Right atrium auricular region (tissue), 2 donors: Measurements from ENCODE around the gene MFAP4. TPM values are rescaled to one million over a fixed set of nuclear protein-coding genes. Genes with fewer than 3 reads are reported as not detected.
"Not testable (repeated sequence)": the region's sequence is repeated elsewhere in the genome, so short reads cannot be mapped to it uniquely, and the experiment has no call there.

Source experiments
- DNase-seq: peaks from one replicate; pipeline ENCODE4 v3.0.0-alpha.2; 2019; ENCODE audit warnings: low spot score
- H3K27ac ChIP-seq, 2 donors: fragments of 200-600 bp; sonication (generic); 1 replicate in 1 of 2; 2 replicates in 1 of 2; pipeline ENCODE4 v1.5.1; 2016 to 2019
- H3K27me3 ChIP-seq, 2 donors: fragments of 200-600 bp; sonication (generic); one replicate each; pipeline versions ENCODE4 v1.5.1 to v1.6.0; 2017 to 2019
- H3K36me3 ChIP-seq: fragments of 200-600 bp; sonication (generic); one replicate; pipeline ENCODE4 v1.5.1; 2016
- H3K4me1 ChIP-seq, 2 donors: fragments of 200-600 bp; sonication (generic); one replicate each; pipeline versions ENCODE4 v1.5.1 to v1.6.0; 2017 to 2019
- H3K4me3 ChIP-seq, 2 donors: fragments of 200-600 bp; sonication (generic); 1 replicate in 1 of 2; 2 replicates in 1 of 2; pipeline ENCODE4 v1.5.1; 2017 to 2019; ENCODE audit warnings: mild to moderate bottlenecking in 1 of 2, moderate library complexity in 1 of 2
- H3K9me3 ChIP-seq, 2 donors: fragments of 200-600 bp; sonication (generic); one replicate each; pipeline ENCODE4 v1.5.1; 2019
- CTCF ChIP-seq, 2 donors: fragments of 200-600 bp; sonication (generic); IDR thresholded peaks; one replicate each; pipeline ENCODE4 v1.5.1; 2019; ENCODE audit warnings: antibody characterized with exemption in 2 of 2
- total RNA-seq, 2 donors: library from RNA; depleted of rRNA; stranded (reverse); fragments of >200 nt; gene quantifications; one replicate each; pipeline ENCODE4 v1.1.0, GENCODE V29; 2016

Gene MFAP4
- total RNA-seq, 2 donors from 2014 or later: 78.5 to 104 TPM

- no peak overlapping the region for H3K4me3 ChIP-seq
- peaks cover 0 to 10% of the 10 kb centered on the region in 2 donors for H3K4me1 ChIP-seq
- no peak for DNase-seq
- no peak overlapping the region for H3K27ac ChIP-seq
- no peak for TF ChIP-seq CTCF (IDR thresholded peaks at IDR 0.05)
- H3K27me3 ChIP-seq: no peaks in the 10 kb centered on the region
- H3K36me3 ChIP-seq: no peaks in the 10 kb centered on the region
- H3K9me3 ChIP-seq: no peaks in the 10 kb centered on the region
Measured at GRCh38 chr17:19357351-19357750, 29.6 kb downstream of the MFAP4 start.

GRCh38 chr17:19354748-19355147 lies 32.2 kb downstream of the MFAP4 start:
- TF ChIP-seq CTCF (IDR thresholded peaks at IDR 0.05): no peak
- no peaks in the 10 kb centered on the region for H3K36me3 ChIP-seq
- no peaks in the 10 kb centered on the region for H3K9me3 ChIP-seq
- no peak for DNase-seq
- H3K27me3 ChIP-seq: no peaks in the 10 kb centered on the region
- H3K4me1 ChIP-seq: no peaks in the 10 kb centered on the region
- no peak overlapping the region for H3K4me3 ChIP-seq
- no peak overlapping the region for H3K27ac ChIP-seq

GRCh38 chr17:19353401-19353800 lies 33.6 kb downstream of the MFAP4 start:
- H3K27me3 ChIP-seq, H3K4me3 ChIP-seq, DNase-seq, H3K27ac ChIP-seq, H3K4me1 ChIP-seq, H3K36me3 ChIP-seq, H3K9me3 ChIP-seq: not testable (repeated sequence)

- no peak for TF ChIP-seq CTCF (IDR thresholded peaks at IDR 0.05)
Measured at GRCh38 chr17:19348806-19349205, 38.2 kb downstream of the MFAP4 start.

GRCh38 chr17:19348081-19348650 lies 38.8 kb downstream of the MFAP4 start:
- H3K4me3 ChIP-seq: no peak overlapping the region
- DNase-seq: no peak
- H3K4me1 ChIP-seq: peaks cover 0 to 50% of the 10 kb centered on the region in 2 donors
- no peaks in the 10 kb centered on the region for H3K36me3 ChIP-seq
- TF ChIP-seq CTCF (IDR thresholded peaks at IDR 0.05): no peak
- H3K27me3 ChIP-seq: no peaks in the 10 kb centered on the region
- H3K9me3 ChIP-seq: no peaks in the 10 kb centered on the region
- H3K27ac ChIP-seq: peak overlapping the region in 1 of 2 donors; percentile 78

More at GRCh38 chr17:19348806-19349205, 38.2 kb downstream of the MFAP4 start:
- Histone ChIP-seq H3K9me3 (no peaks in the 10 kb centered on the region), H3K4me1 (peaks cover 0 to 44% of the 10 kb centered on the region in 2 donors), H3K27ac (no peak overlapping the region), H3K4me3 (no peak overlapping the region), H3K36me3 (no peaks in the 10 kb centered on the region), H3K27me3 (no peaks in the 10 kb centered on the region)
- no peak for DNase-seq

- H3K27ac ChIP-seq: peak overlapping the region; percentile 78 to 81
- no peak for TF ChIP-seq CTCF (IDR thresholded peaks at IDR 0.05)
- H3K4me3 ChIP-seq: no peak overlapping the region
- no peak for DNase-seq
- H3K36me3 ChIP-seq: no peaks in the 10 kb centered on the region
- H3K9me3 ChIP-seq: no peaks in the 10 kb centered on the region
- H3K27me3 ChIP-seq: no peaks in the 10 kb centered on the region
- peaks cover 0 to 57% of the 10 kb centered on the region in 2 donors for H3K4me1 ChIP-seq
Measured at GRCh38 chr17:19347323-19348080, 39.5 kb downstream of the MFAP4 start.
